Epithelial cell of esophagus (primary cell): ENCODE results near the gene RASSF8.

Experiments used
- DNase-seq: peaks from one replicate; pipeline ENCODE4 v3.0.0; 2010; ENCODE audit warnings: low read depth
- H3K4me3 ChIP-seq: 2 replicates; pipeline ENCODE4 v1.5.1; 2011; ENCODE audit warnings: mild to moderate bottlenecking, low read length, control low read depth
- CTCF ChIP-seq: IDR thresholded peaks from 2 replicates; pipeline ENCODE4 v1.5.1; 2011; ENCODE audit warnings: low read depth, mild to moderate bottlenecking, low read length, control low read depth, inconsistent platforms; ENCODE audit not compliant: insufficient read depth; ENCODE audit errors: missing control alignments

Gene RASSF8

GRCh38 chr12:26124446-26125399 lies 166.2 kb downstream of the RASSF8 start, which contains the start of gene BHLHE41:
Gene BHLHE41 (minus strand): TSS chr12:26125037. CDS start chr12:26124779, 258 bp downstream.
- peak within 1 kb of the TSS; percentile 67 for H3K4me3 ChIP-seq
- TF ChIP-seq CTCF = no peak
- peak; percentile 20 for DNase-seq

GRCh38 chr12:26125400-26126339 lies 167.2 kb downstream of the RASSF8 start:
- DNase-seq = peak; percentile 95
- H3K4me3 ChIP-seq = peak overlapping the region; percentile 67
- TF ChIP-seq CTCF = no peak

- no peak for TF ChIP-seq CTCF
- peak overlapping the region; percentile 67 for H3K4me3 ChIP-seq
- DNase-seq = peak; percentile 86
These were observed 168.1 kb downstream of the RASSF8 start for GRCh38 chr12:26126340-26127284.

GRCh38 chr12:26127404-26127803 lies 168.9 kb downstream of the RASSF8 start:
- DNase-seq = no peak
- H3K4me3 ChIP-seq = no peak overlapping the region
- no peak for TF ChIP-seq CTCF

GRCh38 chr12:26128168-26128567 lies 169.7 kb downstream of the RASSF8 start:
- no peak for TF ChIP-seq CTCF

More at GRCh38 chr12:26128168-26128567, 169.7 kb downstream of the RASSF8 start:
- no peak overlapping the region for H3K4me3 ChIP-seq
- no peak for DNase-seq
